OCI-LY7 (cell line): ENCODE data around the gene MAPK11. TPM values are rescaled to one million over a fixed set of nuclear protein-coding genes. Genes with fewer than 3 reads are reported as not detected.

Experiments
- BruUV-seq: library from RNA; stranded (reverse); fragments of 400-500 nt; replicated peaks from 2 replicates; lab custom pipeline; 2021; lab: Mats Ljungman, UMichigan
- CTCF ChIA-PET: fragments of 300-600 bp; sonication (Branson Sonifier 250); formaldehyde crosslinking; loops from one replicate; lab custom pipeline; 2022; ENCODE audit warnings: antibody characterized with exemption; ENCODE audit not compliant: unreplicated experiment; lab: Charles Lee
- POLR2A ChIA-PET: fragments of 300-600 bp; sonication (Branson Sonifier 250); formaldehyde crosslinking; loops from one replicate; lab custom pipeline; 2022; ENCODE audit warnings: antibody characterized with exemption; lab: Charles Lee
- DNase-seq: peaks from one replicate; pipeline ENCODE4 v3.0.0-alpha.2; 2015; ENCODE audit warnings: low spot score
- H2AFZ ChIP-seq: fragments of 200-600 bp; sonication (generic), shearing (Covaris generic); 2 replicates; pipeline ENCODE4 v1.6.1; 2014; ENCODE audit warnings: mild to moderate bottlenecking, antibody characterized with exemption, low read length, moderate library complexity
- H3K27ac ChIP-seq: fragments of 200-600 bp; sonication (generic); 2 replicates; pipeline ENCODE4 v1.5.1; 2014; ENCODE audit warnings: mixed run types, low read depth, mild to moderate bottlenecking, moderate library complexity, low read length, inconsistent platforms; ENCODE audit not compliant: poor library complexity, severe bottlenecking
- H3K36me3 ChIP-seq: fragments of 200-600 bp; sonication (generic); 2 replicates; pipeline ENCODE4 v1.6.1; 2014; ENCODE audit warnings: mild to moderate bottlenecking, antibody characterized with exemption, low read length, moderate library complexity, mixed read lengths; ENCODE audit not compliant: insufficient read depth
- H3K4me1 ChIP-seq: fragments of 200-600 bp; sonication (generic); 2 replicates; pipeline ENCODE4 v1.5.1; 2014; ENCODE audit warnings: mild to moderate bottlenecking, low read length; ENCODE audit not compliant: insufficient read depth, poor library complexity, severe bottlenecking
- H3K4me2 ChIP-seq: fragments of 200-600 bp; sonication (generic); 2 replicates; pipeline ENCODE4 v1.6.1; 2014; ENCODE audit warnings: mild to moderate bottlenecking, low read length
- H3K4me3 ChIP-seq: fragments of 200-600 bp; sonication (generic); 2 replicates; pipeline ENCODE4 v1.5.1; 2014; ENCODE audit warnings: mild to moderate bottlenecking, low read depth, low read length; ENCODE audit not compliant: poor library complexity, severe bottlenecking
- H3K79me2 ChIP-seq: fragments of 200-600 bp; sonication (generic); 2 replicates; pipeline ENCODE4 v1.6.1; 2016; ENCODE audit warnings: low read depth, mild to moderate bottlenecking, low read length, moderate library complexity, mixed read lengths; ENCODE audit not compliant: insufficient read depth
- H3K9me2 ChIP-seq: fragments of 200-600 bp; sonication (generic); 2 replicates; pipeline ENCODE4 v1.6.1; 2016; ENCODE audit warnings: mild to moderate bottlenecking, low read length, mixed read lengths; ENCODE audit not compliant: insufficient read depth
- H3K9me3 ChIP-seq: fragments of 200-600 bp; sonication (generic); 2 replicates; pipeline ENCODE4 v1.6.1; 2014; ENCODE audit warnings: mild to moderate bottlenecking, mixed run types, low read length, mixed read lengths
- H4K20me1 ChIP-seq: fragments of 200-600 bp; sonication (generic); 2 replicates; pipeline ENCODE4 v1.6.1; 2014; ENCODE audit warnings: mild to moderate bottlenecking, antibody characterized with exemption, low read length, moderate library complexity, mixed read lengths; ENCODE audit not compliant: insufficient read depth
- EZH2phosphoT487 ChIP-seq: fragments of 200-600 bp; sonication (generic); IDR thresholded peaks from 2 replicates; pipeline ENCODE4 v1.6.1; 2018; ENCODE audit warnings: low read depth, borderline replicate concordance, mild to moderate bottlenecking, mixed run types, antibody characterized with exemption, low read length, moderate library complexity, mixed read lengths
- intact Hi-C: fragments of 100-400 bp; cut with micrococcal nuclease; formaldehyde crosslinking; loops from one replicate; pipeline ENCODE4 v1.10.0; 2022; ENCODE audit not compliant: unreplicated experiment
- total RNA-seq, 2 experiments: library from RNA; depleted of rRNA in 1 of 2; stranded (reverse); fragments of >200 nt in 1 of 2; shearing (Covaris generic) in 1 of 2; gene quantifications; 2 replicates each; pipeline ENCODE4 v1.2.3, GENCODE V29; 2014 to 2022
- TF ChIP-seq, protein P1 (sequence below): fragments of 200-600 bp; sonication (generic); conservative IDR thresholded peaks from 2 replicates; pipeline ENCODE4 v1.5.1; 2014; ENCODE audit warnings: mild to moderate bottlenecking, antibody characterized with exemption, low read length, moderate library complexity, mixed read lengths

Gene MAPK11
- total RNA-seq, 2 experiments from 2014 or later: 12.0 to 19.7 TPM

DNA sequence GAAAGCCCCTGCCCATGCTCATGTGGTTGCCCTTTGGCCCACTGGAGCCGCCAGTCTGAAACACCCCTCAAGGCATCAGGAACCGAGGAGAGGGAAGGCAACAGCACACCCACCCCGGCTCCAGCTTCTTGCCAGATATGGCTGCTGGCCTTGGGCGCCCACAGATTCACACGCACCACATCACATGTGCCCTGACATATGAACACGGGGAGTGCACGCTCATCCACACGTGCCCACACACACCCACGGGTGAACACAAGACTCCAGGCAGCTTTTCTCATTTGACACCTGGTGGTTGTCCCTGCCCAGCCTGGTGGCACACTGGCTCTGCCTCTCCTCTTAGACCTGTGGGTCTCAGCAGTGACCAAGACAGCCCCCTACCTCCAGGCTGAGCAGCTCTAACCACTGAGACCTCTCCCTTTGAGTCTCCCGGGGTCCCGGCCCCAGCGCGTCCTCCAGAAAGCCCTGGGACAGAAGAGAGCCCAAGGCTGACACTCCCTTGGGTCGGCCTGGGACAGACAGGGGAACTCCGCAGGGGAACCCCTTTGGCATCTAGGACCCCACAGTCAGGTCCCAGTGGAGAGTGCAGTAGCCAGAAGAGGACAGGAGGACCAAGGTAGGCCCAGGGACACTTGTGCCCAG lies 6.0 kb downstream of the MAPK11 start:
- POLR2A ChIA-PET: no interaction called here
- Histone ChIP-seq H4K20me1 (no peaks in the 10 kb centered on the region), H3K4me3 (no peak overlapping the region), H3K4me2 (no peak overlapping the region), H3K27ac (no peak overlapping the region), H3K9me3 (no peaks in the 10 kb centered on the region), H2AFZ (no peak overlapping the region), H3K79me2 (peaks cover 15% of the 10 kb centered on the region), H3K4me1 (peaks cover 42% of the 10 kb centered on the region), H3K9me2 (no peaks in the 10 kb centered on the region), H3K36me3 (no peaks in the 10 kb centered on the region)
- TF ChIP-seq, protein P1, sequence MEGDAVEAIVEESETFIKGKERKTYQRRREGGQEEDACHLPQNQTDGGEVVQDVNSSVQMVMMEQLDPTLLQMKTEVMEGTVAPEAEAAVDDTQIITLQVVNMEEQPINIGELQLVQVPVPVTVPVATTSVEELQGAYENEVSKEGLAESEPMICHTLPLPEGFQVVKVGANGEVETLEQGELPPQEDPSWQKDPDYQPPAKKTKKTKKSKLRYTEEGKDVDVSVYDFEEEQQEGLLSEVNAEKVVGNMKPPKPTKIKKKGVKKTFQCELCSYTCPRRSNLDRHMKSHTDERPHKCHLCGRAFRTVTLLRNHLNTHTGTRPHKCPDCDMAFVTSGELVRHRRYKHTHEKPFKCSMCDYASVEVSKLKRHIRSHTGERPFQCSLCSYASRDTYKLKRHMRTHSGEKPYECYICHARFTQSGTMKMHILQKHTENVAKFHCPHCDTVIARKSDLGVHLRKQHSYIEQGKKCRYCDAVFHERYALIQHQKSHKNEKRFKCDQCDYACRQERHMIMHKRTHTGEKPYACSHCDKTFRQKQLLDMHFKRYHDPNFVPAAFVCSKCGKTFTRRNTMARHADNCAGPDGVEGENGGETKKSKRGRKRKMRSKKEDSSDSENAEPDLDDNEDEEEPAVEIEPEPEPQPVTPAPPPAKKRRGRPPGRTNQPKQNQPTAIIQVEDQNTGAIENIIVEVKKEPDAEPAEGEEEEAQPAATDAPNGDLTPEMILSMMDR: no peak
- TF ChIP-seq EZH2phosphoT487: no peak
- DNase-seq: no peak
- intact Hi-C loops: no loop called here
- BruUV-seq: no TSS peak
- CTCF ChIA-PET: interaction anchor here (0.6 kb wide), 1 partner anchor 40 kb away, joined by 3 read pairs; no protein-coding TSS in a partner anchor

DNA sequence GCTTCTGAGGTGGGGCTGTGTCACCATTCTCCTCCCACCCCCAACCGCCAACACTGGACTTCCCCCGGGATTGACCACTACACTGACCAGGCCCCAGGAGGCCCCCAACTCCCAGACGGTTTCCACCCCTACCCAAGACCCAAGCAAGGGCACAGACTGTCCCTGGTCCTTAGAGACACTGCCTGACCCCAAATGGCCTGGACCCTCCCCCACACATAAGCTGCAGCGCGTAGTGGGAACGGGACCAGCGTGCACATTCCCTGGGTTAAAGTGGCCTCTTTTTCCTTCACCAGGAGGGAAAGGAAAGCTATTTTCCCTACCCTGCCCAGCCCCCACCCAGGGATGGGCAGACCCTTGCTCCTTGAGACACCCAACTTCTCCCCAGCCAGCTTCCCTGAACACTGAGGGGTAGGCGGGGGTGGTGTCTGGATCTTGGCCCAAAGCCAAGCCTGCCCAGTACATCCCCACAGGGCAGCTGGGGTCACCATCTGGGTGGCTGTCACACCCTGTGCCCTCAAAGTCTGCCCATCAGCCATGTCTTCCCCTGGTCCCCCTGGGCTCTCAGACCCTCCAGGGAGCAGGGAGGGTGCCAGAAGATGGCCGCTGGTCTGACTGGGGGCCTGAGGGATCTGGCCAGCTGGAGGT lies 7.1 kb downstream of the MAPK11 start:
- POLR2A ChIA-PET: no interaction called here
- CTCF ChIA-PET: interaction anchor here (0.6 kb wide), 1 partner anchor 58 kb away, joined by 3 read pairs; no protein-coding TSS in a partner anchor
- peak overlapping the region; percentile 83 for H3K4me2 ChIP-seq
- no peak overlapping the region for H2AFZ ChIP-seq
- peaks cover under 1% of the 10 kb centered on the region; the same call in 1 of the 2 replicates for H3K36me3 ChIP-seq
- no peak overlapping the region for H3K4me3 ChIP-seq
- intact Hi-C loops: no loop called here
- H3K27ac ChIP-seq: peak overlapping the region; percentile 63
- H4K20me1 ChIP-seq: no peaks in the 10 kb centered on the region
- H3K9me2 ChIP-seq: no peaks in the 10 kb centered on the region
- peaks cover 30% of the 10 kb centered on the region for H3K4me1 ChIP-seq
- no peak for TF ChIP-seq EZH2phosphoT487
- TF ChIP-seq, protein P1: no peak
- H3K79me2 ChIP-seq: peaks cover 15% of the 10 kb centered on the region
- BruUV-seq: no TSS peak
- H3K9me3 ChIP-seq: no peaks in the 10 kb centered on the region
- no peak for DNase-seq
